T-helper 2 cell treated with Interferon-gamma antibody and Interleukin-4, amounts not matched to agents 5 μg/mL and 100 μg/mL, for 36 hours (primary cell): Measurements from ENCODE around the gene LGALS7B.
"Not testable (repeated sequence)": the region's sequence is repeated elsewhere in the genome, so short reads cannot be mapped to it uniquely, and the experiment has no call there.

ENCODE experiments used
- DNase-seq: peaks from one replicate; pipeline ENCODE4 v3.0.0; 2021; ENCODE audit warnings: low spot score
- H3K27ac Mint-ChIP-seq: one replicate; pipeline ENCODE4 v1.8.0; 2021; ENCODE audit warnings: mild to moderate bottlenecking, mixed read lengths
- H3K27me3 Mint-ChIP-seq: one replicate; pipeline ENCODE4 v1.8.0; 2021; ENCODE audit warnings: low read depth, mixed read lengths
- H3K36me3 Mint-ChIP-seq: one replicate; pipeline ENCODE4 v1.8.0; 2021; ENCODE audit warnings: low read depth, mixed read lengths
- H3K4me1 Mint-ChIP-seq: one replicate; pipeline ENCODE4 v1.8.0; 2021; ENCODE audit warnings: low read depth, mixed read lengths
- H3K4me3 Mint-ChIP-seq: one replicate; pipeline ENCODE4 v1.8.0; 2022; ENCODE audit warnings: mild to moderate bottlenecking, moderate library complexity, mixed read lengths
- H3K9me3 Mint-ChIP-seq: one replicate; pipeline ENCODE4 v1.8.0; 2021; ENCODE audit warnings: mixed read lengths

The LGALS7B gene

DNA sequence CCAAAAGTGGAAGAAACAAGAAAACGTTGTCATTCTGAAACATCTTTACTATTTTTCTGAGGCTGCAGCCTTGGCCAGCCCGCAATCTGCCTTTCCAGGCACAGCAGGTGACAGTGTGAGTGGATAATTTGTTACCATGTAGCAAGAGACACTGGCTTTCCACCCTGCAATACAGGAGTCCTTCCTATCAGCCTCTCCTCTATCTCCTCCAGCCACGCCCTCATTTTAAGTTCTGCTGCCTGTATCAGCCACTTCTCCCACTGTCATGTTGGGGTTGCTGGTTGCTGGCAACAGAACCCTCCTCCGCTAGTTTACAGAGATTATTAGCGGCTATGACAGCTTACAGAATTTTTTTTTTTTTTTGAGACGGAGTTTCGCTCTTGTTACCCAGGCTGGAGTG lies 7.9 kb upstream of the LGALS7B start:
- H3K4me3 Mint-ChIP-seq, result no peak overlapping the region
- H3K4me1 Mint-ChIP-seq, result no peaks in the 10 kb centered on the region
- H3K9me3 Mint-ChIP-seq, result no peaks in the 10 kb centered on the region
- no peak overlapping the region for H3K27ac Mint-ChIP-seq
- no peaks in the 10 kb centered on the region for H3K36me3 Mint-ChIP-seq
- peaks cover 8% of the 10 kb centered on the region for H3K27me3 Mint-ChIP-seq
- DNase-seq, result no peak

DNA sequence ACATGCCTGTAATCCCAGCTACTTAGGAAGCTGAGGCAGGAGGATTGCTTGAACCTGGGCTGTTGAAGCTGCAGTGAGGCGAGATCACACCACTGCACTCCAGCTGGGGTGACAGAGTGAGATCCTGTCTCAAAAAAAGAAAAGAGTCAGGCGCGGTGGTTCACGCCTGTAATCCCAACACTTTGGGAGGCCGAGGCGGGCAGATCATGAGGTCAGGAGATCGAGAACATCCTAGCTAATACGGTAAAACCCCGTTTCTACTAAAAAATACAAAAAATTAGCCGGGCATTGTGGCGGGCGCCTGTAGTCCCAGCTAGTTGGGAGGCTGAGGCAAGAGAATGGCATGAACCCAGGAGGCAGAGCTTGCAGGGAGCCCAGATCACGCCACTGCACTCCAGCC lies 6.8 kb upstream of the LGALS7B start:
- not testable (repeated sequence) for DNase-seq, H3K4me1 Mint-ChIP-seq, H3K9me3 Mint-ChIP-seq, H3K27me3 Mint-ChIP-seq, H3K36me3 Mint-ChIP-seq, H3K27ac Mint-ChIP-seq, H3K4me3 Mint-ChIP-seq

GRCh38 chr19:38784224-38784623 lies 4.8 kb upstream of the LGALS7B start:
- no peaks in the 10 kb centered on the region for H3K36me3 Mint-ChIP-seq
- H3K9me3 Mint-ChIP-seq, result no peaks in the 10 kb centered on the region
- H3K4me1 Mint-ChIP-seq, result no peaks in the 10 kb centered on the region
- DNase-seq, result no peak
- peaks cover 3% of the 10 kb centered on the region for H3K27me3 Mint-ChIP-seq
- H3K4me3 Mint-ChIP-seq, result no peak overlapping the region
- no peak overlapping the region for H3K27ac Mint-ChIP-seq

DNA sequence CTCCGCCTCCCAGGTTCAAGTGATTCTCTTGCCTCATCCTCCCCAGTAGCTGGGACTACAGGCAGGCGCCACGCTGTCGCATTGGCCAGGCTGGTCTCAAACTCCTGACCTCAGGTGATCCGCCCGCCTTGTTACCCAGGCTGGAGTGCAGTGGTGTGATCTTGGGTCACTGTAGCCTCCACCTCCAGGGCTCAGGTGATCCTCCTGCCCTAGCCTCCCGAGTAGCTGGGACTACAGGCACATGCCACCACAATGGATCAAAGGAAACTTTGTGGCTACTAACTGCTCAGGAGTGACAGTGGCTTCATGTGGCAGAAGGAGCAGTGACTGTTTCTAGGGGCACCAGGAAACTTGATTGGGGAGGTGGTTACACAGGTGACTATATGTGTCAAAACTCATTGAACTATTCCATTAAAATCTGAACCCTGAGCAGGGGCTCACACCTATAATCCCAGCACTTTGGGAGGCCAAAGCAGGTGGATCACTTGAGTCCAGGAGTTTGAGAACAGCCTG lies 3.8 kb upstream of the LGALS7B start:
- H3K9me3 Mint-ChIP-seq, result no peaks in the 10 kb centered on the region
- H3K27ac Mint-ChIP-seq, result no peak overlapping the region
- no peak for DNase-seq
- H3K4me1 Mint-ChIP-seq, result no peaks in the 10 kb centered on the region
- H3K27me3 Mint-ChIP-seq, result peaks cover 3% of the 10 kb centered on the region
- no peak overlapping the region for H3K4me3 Mint-ChIP-seq
- H3K36me3 Mint-ChIP-seq, result no peaks in the 10 kb centered on the region

- not testable (repeated sequence) for H3K36me3 Mint-ChIP-seq, H3K4me3 Mint-ChIP-seq, H3K27me3 Mint-ChIP-seq, DNase-seq, H3K4me1 Mint-ChIP-seq, H3K27ac Mint-ChIP-seq, H3K9me3 Mint-ChIP-seq
Observed at GRCh38 chr19:38786061-38786460, 2.9 kb upstream of the LGALS7B start.

- Mint-ChIP-seq H3K4me1 (no peaks in the 10 kb centered on the region), H3K4me3 (no peak overlapping the region)
Observed at GRCh38 chr19:38786572-38787265, 2.3 kb upstream of the LGALS7B start.

DNA sequence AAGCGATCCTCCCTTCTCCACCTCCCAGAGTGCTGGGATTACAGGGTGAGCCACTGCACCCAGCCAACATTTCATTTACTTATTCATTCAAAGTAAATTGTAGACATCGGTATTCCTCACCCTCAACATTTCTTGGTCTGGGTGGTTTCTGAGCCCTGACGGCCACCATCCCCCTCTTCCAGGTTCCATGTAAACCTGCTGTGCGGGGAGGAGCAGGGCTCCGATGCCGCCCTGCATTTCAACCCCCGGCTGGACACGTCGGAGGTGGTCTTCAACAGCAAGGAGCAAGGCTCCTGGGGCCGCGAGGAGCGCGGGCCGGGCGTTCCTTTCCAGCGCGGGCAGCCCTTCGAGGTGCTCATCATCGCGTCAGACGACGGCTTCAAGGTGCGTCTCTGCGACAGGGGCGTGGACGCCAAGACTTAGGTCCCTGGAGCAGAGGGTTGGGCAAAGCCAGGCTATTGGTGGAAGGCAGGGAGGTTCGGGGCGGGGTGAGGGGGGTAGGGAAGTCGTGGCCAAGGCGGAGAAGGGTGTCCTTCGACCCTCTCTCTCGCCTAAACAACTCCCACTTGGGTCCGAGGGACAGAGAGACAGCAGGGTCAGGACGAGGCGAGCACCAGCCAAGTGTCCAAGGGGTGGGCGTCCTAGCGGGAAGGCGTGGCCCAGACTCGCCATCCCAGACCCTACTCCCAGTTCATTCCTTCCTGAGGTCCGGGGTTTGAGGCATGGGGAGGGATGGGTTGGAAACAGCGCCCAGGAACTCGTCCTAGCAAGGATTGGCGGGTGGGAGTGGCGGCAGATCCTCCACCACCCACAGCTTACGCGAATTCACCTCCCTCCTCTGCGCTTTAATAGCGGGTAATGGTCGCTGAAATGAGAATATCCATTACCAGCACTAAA lies 1.8 kb downstream of the LGALS7B start:
- not testable (repeated sequence) for H3K4me3 Mint-ChIP-seq, H3K27me3 Mint-ChIP-seq, DNase-seq, H3K4me1 Mint-ChIP-seq, H3K9me3 Mint-ChIP-seq, H3K36me3 Mint-ChIP-seq, H3K27ac Mint-ChIP-seq

More at GRCh38 chr19:38786572-38787265, 2.3 kb upstream of the LGALS7B start:
- no peak for DNase-seq
- H3K27me3 Mint-ChIP-seq, result no peaks in the 10 kb centered on the region
- no peak overlapping the region for H3K27ac Mint-ChIP-seq
- H3K36me3 Mint-ChIP-seq, result no peaks in the 10 kb centered on the region
- no peaks in the 10 kb centered on the region for H3K9me3 Mint-ChIP-seq

DNA sequence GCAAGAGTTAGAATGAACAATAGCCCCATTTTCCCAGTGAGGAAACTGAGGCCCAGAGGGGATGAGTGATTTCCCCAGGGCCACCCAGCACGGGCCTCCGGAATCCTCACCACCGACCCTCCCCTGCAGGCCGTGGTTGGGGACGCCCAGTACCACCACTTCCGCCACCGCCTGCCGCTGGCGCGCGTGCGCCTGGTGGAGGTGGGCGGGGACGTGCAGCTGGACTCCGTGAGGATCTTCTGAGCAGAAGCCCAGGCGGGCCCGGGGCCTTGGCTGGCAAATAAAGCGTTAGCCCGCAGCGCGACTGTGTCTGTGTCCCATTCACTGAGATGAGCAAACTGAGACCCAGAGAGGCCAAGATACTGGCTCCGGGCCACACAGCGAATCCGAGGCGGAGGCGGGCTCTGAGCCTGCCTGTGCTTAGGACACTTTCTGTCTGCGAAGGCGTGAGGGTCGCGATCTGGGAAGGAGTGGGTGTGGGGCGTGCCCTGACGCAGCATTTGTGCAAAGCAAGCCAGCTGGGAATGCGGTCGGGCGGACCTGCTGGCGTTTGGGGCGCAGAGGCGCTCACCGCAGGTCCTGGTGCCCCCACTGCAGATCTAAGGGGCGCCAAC lies 2.6 kb downstream of the LGALS7B start:
- not testable (repeated sequence) for H3K36me3 Mint-ChIP-seq

GRCh38 chr19:38792250-38793111 lies 3.5 kb downstream of the LGALS7B start:
- H3K4me3 Mint-ChIP-seq, result no peak overlapping the region
- H3K36me3 Mint-ChIP-seq, result no peaks in the 10 kb centered on the region
- H3K9me3 Mint-ChIP-seq, result no peaks in the 10 kb centered on the region
- peaks cover 3% of the 10 kb centered on the region for H3K4me1 Mint-ChIP-seq
- no peak overlapping the region for H3K27ac Mint-ChIP-seq
- H3K27me3 Mint-ChIP-seq, result peaks cover 9% of the 10 kb centered on the region
- DNase-seq, result no peak

More for the DNA sequence above, 2.6 kb downstream of the LGALS7B start:
- not testable (repeated sequence) for DNase-seq, H3K27ac Mint-ChIP-seq, H3K4me1 Mint-ChIP-seq, H3K4me3 Mint-ChIP-seq, H3K9me3 Mint-ChIP-seq, H3K27me3 Mint-ChIP-seq

DNA sequence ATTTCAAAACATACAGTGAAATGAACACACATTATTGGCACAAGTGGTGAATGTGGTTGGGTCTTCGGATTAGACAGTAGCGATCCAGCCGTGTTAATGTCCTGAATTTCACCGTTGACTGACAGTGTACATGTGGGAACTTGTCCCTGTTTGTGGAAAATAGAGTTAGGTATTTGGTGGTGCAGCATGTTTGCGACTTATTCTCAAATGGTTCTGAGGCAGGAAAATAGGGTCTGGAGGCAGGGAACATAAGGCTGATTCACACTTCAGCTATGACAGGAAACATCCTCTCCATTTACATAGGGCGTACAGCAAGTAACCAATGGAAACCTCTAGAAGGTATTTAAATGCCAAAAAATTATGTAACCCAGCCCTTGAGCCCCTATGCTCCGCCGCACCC lies 4.2 kb downstream of the LGALS7B start:
- Mint-ChIP-seq H3K36me3 (no peaks in the 10 kb centered on the region), H3K27me3 (peaks cover 9% of the 10 kb centered on the region), H3K9me3 (no peaks in the 10 kb centered on the region), H3K4me1 (peaks cover 3% of the 10 kb centered on the region), H3K4me3 (peak overlapping the region; percentile 27), H3K27ac (no peak overlapping the region)
- no peak for DNase-seq

DNA sequence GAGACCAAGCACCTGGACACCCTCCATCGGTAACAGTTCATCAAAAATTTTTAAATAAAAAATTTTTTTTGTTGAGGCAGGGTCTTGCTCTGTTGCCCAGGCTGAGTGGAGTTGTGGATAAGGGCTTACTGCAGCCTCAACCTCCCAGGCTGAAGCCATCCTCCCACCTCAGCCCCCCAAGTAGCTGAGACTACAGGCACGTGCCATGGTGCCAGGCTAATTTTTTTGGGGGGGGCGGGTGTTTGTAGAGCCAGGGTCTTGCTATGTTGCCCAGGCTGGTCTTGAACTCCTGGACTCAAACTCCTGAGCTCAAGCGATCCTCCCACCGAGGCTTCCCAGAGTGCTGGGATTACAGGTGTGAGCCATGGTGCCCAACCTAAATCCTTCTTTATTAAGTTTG lies 4.7 kb downstream of the LGALS7B start:
- no peak overlapping the region for H3K4me3 Mint-ChIP-seq

GRCh38 chr19:38795549-38795948 lies 6.5 kb downstream of the LGALS7B start:
- Mint-ChIP-seq H3K4me1 (peaks cover 3% of the 10 kb centered on the region), H3K9me3 (no peaks in the 10 kb centered on the region), H3K27ac (no peak overlapping the region), H3K36me3 (no peaks in the 10 kb centered on the region), H3K4me3 (no peak overlapping the region), H3K27me3 (peaks cover 9% of the 10 kb centered on the region)
- no peak for DNase-seq

More for the DNA sequence above, 4.7 kb downstream of the LGALS7B start:
- Mint-ChIP-seq H3K27me3 (peaks cover 9% of the 10 kb centered on the region), H3K27ac (no peak overlapping the region), H3K36me3 (no peaks in the 10 kb centered on the region), H3K4me1 (peaks cover 3% of the 10 kb centered on the region), H3K9me3 (no peaks in the 10 kb centered on the region)
- no peak for DNase-seq

DNA sequence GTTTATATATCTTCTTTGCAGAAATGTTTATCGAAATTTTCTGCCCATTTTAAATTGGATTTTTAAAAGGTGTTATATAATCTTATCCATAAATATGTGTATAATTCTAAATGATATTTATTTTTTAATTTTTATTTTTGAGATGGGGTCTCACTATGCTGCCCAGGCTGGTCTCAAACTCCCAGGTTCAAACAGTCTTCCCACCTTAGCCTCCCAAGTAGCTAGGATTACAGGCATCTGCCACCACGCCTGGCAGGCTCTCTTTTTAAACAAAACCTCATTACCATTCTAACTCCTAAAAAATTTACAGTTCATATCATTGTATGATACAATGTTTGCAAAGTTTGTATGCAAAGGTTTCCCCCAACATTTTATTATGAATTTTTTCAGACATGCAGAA lies 7.2 kb downstream of the LGALS7B start:
- Mint-ChIP-seq H3K4me3 (no peak overlapping the region), H3K9me3 (no peaks in the 10 kb centered on the region)

More for the DNA sequence above, 7.2 kb downstream of the LGALS7B start:
- H3K36me3 Mint-ChIP-seq, result no peaks in the 10 kb centered on the region
- peaks cover 9% of the 10 kb centered on the region for H3K27me3 Mint-ChIP-seq
- no peak for DNase-seq
- peaks cover 3% of the 10 kb centered on the region for H3K4me1 Mint-ChIP-seq
- H3K27ac Mint-ChIP-seq, result no peak overlapping the region
